ENCODE results near the gene TNFRSF21. TPM values are rescaled to one million over a fixed set of nuclear protein-coding genes. Genes with fewer than 3 reads are reported as not detected.

TNFRSF21 gene
- total and polyA plus RNA-seq, 2 of the 8 experiments (the other 6 are each of a cell fraction or from before 2014, with no cell fraction given), result 16.4 to 52.7 TPM

DNA sequence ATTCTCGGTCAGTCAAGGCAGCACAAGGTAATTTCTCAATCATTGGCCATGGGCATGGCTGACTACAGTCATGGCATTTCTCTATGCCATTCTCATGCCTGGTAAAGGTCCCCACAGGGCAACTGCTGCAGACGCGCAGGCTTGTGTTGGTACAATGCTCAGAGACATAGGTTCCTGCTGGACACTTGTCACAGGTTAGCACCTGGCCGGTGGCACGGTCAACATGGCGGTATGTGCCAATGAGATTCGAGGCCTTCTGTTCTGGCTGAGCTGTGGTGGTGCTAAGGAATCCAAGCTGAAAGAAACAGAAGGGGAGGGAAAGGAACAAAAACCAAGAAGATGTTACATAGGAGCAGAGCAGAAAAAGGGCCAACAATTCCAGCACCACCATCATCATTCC, 23.4 kb downstream of the TNFRSF21 start:
- Histone ChIP-seq H2AFZ (ENCODE audit: low read length) (no peak overlapping the region), H3K23me2 (ENCODE audit: low read depth, low read length) (no peaks in the 10 kb centered on the region), H2BK12ac (ENCODE audit: low read depth, low read length) (no peak overlapping the region), H3K27me3 (replicated peaks in 1 of 4; ENCODE audit: control insufficient read depth in 3 of 4, extremely low read depth in 1 of 4, insufficient read depth in 3 of 4, low read length in 3 of 4) (no peaks in the 10 kb centered on the region), H4K20me1 (replicated peaks in 1 of 2; ENCODE audit: control insufficient read depth in 1 of 2, insufficient read depth in 2 of 2, low read length in 2 of 2) (peaks cover 1 to 3% of the 10 kb centered on the region in 2 experiments), H3K4me2 (ENCODE audit: insufficient read depth in 1 of 2, low read depth in 2 of 2, low read length in 2 of 2) (no peak overlapping the region), H3K36me3 (ENCODE audit: control insufficient read depth in 2 of 4, insufficient read depth in 4 of 4, low read length in 3 of 4) (peaks cover 13 to 39% (median 24%) of the 10 kb centered on the region in 4 experiments), H2AK5ac (ENCODE audit: low read depth, low read length) (no peak overlapping the region), H3K23ac (ENCODE audit: insufficient read length) (no peak overlapping the region), H2BK120ac (replicated peaks; ENCODE audit: low read depth, low read length) (no peak overlapping the region), H3K18ac (ENCODE audit: extremely low read depth, low read length) (no peak overlapping the region), H3K79me2 (ENCODE audit: control insufficient read depth in 1 of 2, insufficient read depth in 2 of 2, low read length in 2 of 2) (peaks cover 0 to 65% of the 10 kb centered on the region in 2 experiments; a peak in 2 of 4 replicates), H3K9ac (replicated peaks in 1 of 4; ENCODE audit: extremely low read depth in 1 of 4, low read depth in 3 of 4, low read length in 3 of 4) (no peak overlapping the region), H3K14ac (ENCODE audit: insufficient read length) (no peak overlapping the region), H2BK15ac (ENCODE audit: low read length) (no peak overlapping the region), H3K4me3 (ENCODE audit: extremely low read depth in 1 of 4, insufficient read depth in 2 of 4, low read depth in 3 of 4, low read length in 4 of 4) (no peak overlapping the region), H4K8ac (ENCODE audit: extremely low read depth, insufficient read depth, low read length) (no peak overlapping the region), H3K4me1 (replicated peaks in 1 of 4; ENCODE audit: control insufficient read depth in 3 of 4, insufficient read depth in 4 of 4, low read length in 3 of 4) (peaks cover 0 to 14% (median 2%) of the 10 kb centered on the region in 4 experiments; a peak in 4 of 7 replicates), H3K9me3 (ENCODE audit: insufficient read depth in 2 of 2, low read depth in 1 of 2, low read length in 1 of 2) (no peaks in the 10 kb centered on the region), H3K79me1 (ENCODE audit: low read depth, low read length) (peaks cover 15% of the 10 kb centered on the region; the same call in 1 of the 2 replicates), H2BK5ac (ENCODE audit: low read depth, low read length) (no peak overlapping the region), H2BK20ac (ENCODE audit: low read length) (no peak overlapping the region), H3K27ac (ENCODE audit: low read depth, low read length) (no peak overlapping the region), H4K5ac (ENCODE audit: insufficient read length, low read depth, low read length) (no peak overlapping the region), H3K56ac (replicated peaks; ENCODE audit: insufficient read length, low read depth, low read length) (no peak overlapping the region), H4K91ac (replicated peaks; ENCODE audit: insufficient read length, low read length) (no peak overlapping the region), H3K4ac (replicated peaks; ENCODE audit: insufficient read length, low read depth, low read length) (no peak overlapping the region)
- ChIA-PET POLR2A (ENCODE audit: partially characterized antibody) (no interaction called here), CTCF (ENCODE audit: partially characterized antibody) (no interaction called here)
- 96% methylated on average over 7 of the region's 7 CpGs; no CpG with 5 or more reads in 1 of the 2 experiments for WGBS, 2 experiments (ENCODE audit: extremely low coverage in 1 of 2, insufficient coverage in 1 of 2, insufficient read length in 1 of 2, insufficient replicate concordance in 2 of 2, low coverage in 1 of 2, low lambda C conversion rate in 2 of 2, missing lambda C conversion rate in 1 of 2)
- no peak for DNase-seq (ENCODE audit: low read depth in 1 of 2, low spot score in 2 of 2)
- no peak for FAIRE-seq
- TF ChIP-seq RFX5 (IDR thresholded peaks at IDR 0.05; ENCODE audit: borderline replicate concordance, low read depth, low read length) (no peak), KDM1A (IDR thresholded peaks at IDR 0.05; ENCODE audit: borderline replicate concordance, low read length) (no peak), EGR1 (IDR thresholded peaks at IDR 0.05; ENCODE audit: borderline replicate concordance, low read depth, low read length) (no peak), HDAC6 (IDR thresholded peaks at IDR 0.05; ENCODE audit: low read depth, low read length) (no peak), GABPA (IDR thresholded peaks at IDR 0.05; ENCODE audit: borderline replicate concordance, insufficient read depth, low read length) (no peak), RXRA (IDR thresholded peaks at IDR 0.05; ENCODE audit: insufficient read depth, low read depth, low read length) (no peak), CTBP2 (IDR thresholded peaks at IDR 0.05; ENCODE audit: borderline replicate concordance, insufficient read depth, insufficient read length, low read length) (no peak), MAFK (IDR thresholded peaks at IDR 0.05; ENCODE audit: low read depth, low read length) (no peak), EP300 (IDR thresholded peaks at IDR 0.05; ENCODE audit: borderline replicate concordance in 1 of 2, low read depth in 2 of 2, low read length in 2 of 2) (no peak), SP4 (IDR thresholded peaks at IDR 0.05; ENCODE audit: low read length) (no peak), PHF8 (conservative IDR thresholded peaks at IDR 0.05; ENCODE audit: low read depth, low read length) (no peak), SP1 (IDR thresholded peaks at IDR 0.05; ENCODE audit: low read depth, low read length) (no peak), E2F6 (IDR thresholded peaks at IDR 0.05) (no peak), TAF1 (IDR thresholded peaks at IDR 0.05; ENCODE audit: low read depth, low read length) (no peak)
